ENCODE measurements around the gene CDKAL1. TPM values are rescaled to one million over a fixed set of nuclear protein-coding genes. Genes with fewer than 3 reads are reported as not detected.

CDKAL1 gene
- total and polyA plus RNA-seq, 4 donors: 2.0 to 12.9 (median 6.7) TPM

GRCh38 chr6:21201637-21202350 is 667.5 kb downstream of the CDKAL1 start:
- Histone ChIP-seq H3K4me1 (ENCODE audit: control insufficient read depth in 4 of 4, insufficient read depth in 4 of 4, low read length in 3 of 4) (no peaks in the 10 kb centered on the region), H3K4me3 (ENCODE audit: low read depth in 1 of 3, low read length in 3 of 3) (no peak overlapping the region), H3K36me3 (ENCODE audit: control insufficient read depth in 4 of 4, insufficient read depth in 3 of 4, low read depth in 1 of 4, low read length in 3 of 4) (no peaks in the 10 kb centered on the region), H3K27me3 (ENCODE audit: control insufficient read depth in 4 of 4, insufficient read depth in 4 of 4, low read length in 3 of 4) (no peaks in the 10 kb centered on the region), H3K9ac (ENCODE audit: low read depth in 1 of 2, low read length in 2 of 2) (no peak overlapping the region), H3K9me3 (ENCODE audit: control insufficient read depth in 4 of 4, low read length in 3 of 4) (no peaks in the 10 kb centered on the region), H3K27ac (ENCODE audit: low read depth in 1 of 2, low read length in 2 of 2) (no peak overlapping the region)
- no peak for DNase-seq (ENCODE audit: low spot score)
- WGBS: 92% methylated on average over 10 of the region's 10 CpGs
- TF ChIP-seq ATF3 (IDR thresholded peaks at IDR 0.05): no peak
- no peak for TF ChIP-seq FOXA1 (IDR thresholded peaks at IDR 0.05)
- no peak for TF ChIP-seq HNF4G (IDR thresholded peaks at IDR 0.05)

- TF ChIP-seq EGR1 (IDR thresholded peaks at IDR 0.05; ENCODE audit: low read depth in 2 of 2) (no peak), FOXA2 (IDR thresholded peaks at IDR 0.05) (no peak), NR2F2 (IDR thresholded peaks at IDR 0.05) (no peak), TAF1 (conservative IDR thresholded peaks at IDR 0.05) (no peak)
- no peaks in the 10 kb centered on the region for H3K27me3 ChIP-seq (ENCODE audit: control insufficient read depth in 4 of 4, insufficient read depth in 4 of 4, low read length in 3 of 4)
- H3K27ac ChIP-seq (ENCODE audit: low read depth in 1 of 2, low read length in 2 of 2): no peak overlapping the region
- H3K9me3 ChIP-seq (ENCODE audit: control insufficient read depth in 4 of 4, low read length in 3 of 4): no peaks in the 10 kb centered on the region
- H3K36me3 ChIP-seq (ENCODE audit: control insufficient read depth in 4 of 4, insufficient read depth in 3 of 4, low read depth in 1 of 4, low read length in 3 of 4): no peaks in the 10 kb centered on the region
- no peak overlapping the region for H3K9ac ChIP-seq (ENCODE audit: low read depth in 1 of 2, low read length in 2 of 2)
- no peak for DNase-seq (ENCODE audit: low spot score)
- H3K4me1 ChIP-seq (ENCODE audit: control insufficient read depth in 4 of 4, insufficient read depth in 4 of 4, low read length in 3 of 4): no peaks in the 10 kb centered on the region
- 82% methylated on average over 3 of the region's 3 CpGs for WGBS
- no peak overlapping the region for H3K4me3 ChIP-seq (ENCODE audit: low read depth in 1 of 3, low read length in 3 of 3)
These were observed 668.3 kb downstream of the CDKAL1 start for GRCh38 chr6:21202521-21202920.

DNA sequence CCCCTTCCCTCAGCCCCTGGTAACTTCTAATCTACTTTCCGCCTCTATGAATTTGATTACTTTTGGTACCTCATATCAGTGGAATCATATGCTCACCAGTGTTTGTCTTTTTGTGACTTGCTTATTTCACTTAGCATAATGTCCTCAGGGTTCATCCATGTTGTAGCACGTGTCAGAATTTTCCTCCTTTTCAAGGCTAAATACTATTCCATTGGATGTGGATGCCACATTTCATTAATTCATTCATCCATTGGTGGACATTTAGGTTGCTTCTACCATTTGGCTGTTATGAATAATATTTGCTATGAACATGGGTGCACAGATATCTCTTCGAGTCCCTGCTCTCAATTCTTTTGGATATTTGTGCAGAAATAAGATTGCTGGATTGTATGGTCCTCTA is 670.7 kb downstream of the CDKAL1 start:
- no peak for TF ChIP-seq EGR1 (IDR thresholded peaks at IDR 0.05; ENCODE audit: low read depth in 2 of 2)
- TF ChIP-seq RXRA (IDR thresholded peaks at IDR 0.05): no peak
- no peak for TF ChIP-seq FOXA1 (IDR thresholded peaks at IDR 0.05)
- no peak for TF ChIP-seq SP1 (IDR thresholded peaks at IDR 0.05)
- TF ChIP-seq YY1 (IDR thresholded peaks at IDR 0.05): no peak
- TF ChIP-seq RAD21 (IDR thresholded peaks at IDR 0.05): no peak
- no peak for TF ChIP-seq TAF1 (conservative IDR thresholded peaks at IDR 0.05)
- Histone ChIP-seq H3K4me3 (ENCODE audit: low read depth in 1 of 3, low read length in 3 of 3) (no peak overlapping the region), H3K27me3 (ENCODE audit: control insufficient read depth in 4 of 4, insufficient read depth in 4 of 4, low read length in 3 of 4) (no peaks in the 10 kb centered on the region), H3K4me1 (ENCODE audit: control insufficient read depth in 4 of 4, insufficient read depth in 4 of 4, low read length in 3 of 4) (no peaks in the 10 kb centered on the region), H3K27ac (ENCODE audit: low read depth in 1 of 2, low read length in 2 of 2) (no peak overlapping the region), H3K36me3 (ENCODE audit: control insufficient read depth in 4 of 4, insufficient read depth in 3 of 4, low read depth in 1 of 4, low read length in 3 of 4) (no peaks in the 10 kb centered on the region), H3K9ac (ENCODE audit: low read depth in 1 of 2, low read length in 2 of 2) (no peak overlapping the region), H3K9me3 (ENCODE audit: control insufficient read depth in 4 of 4, low read length in 3 of 4) (no peaks in the 10 kb centered on the region)
- DNase-seq (ENCODE audit: low spot score): no peak
- WGBS: 36% methylated on average over 3 of the region's 3 CpGs

DNA sequence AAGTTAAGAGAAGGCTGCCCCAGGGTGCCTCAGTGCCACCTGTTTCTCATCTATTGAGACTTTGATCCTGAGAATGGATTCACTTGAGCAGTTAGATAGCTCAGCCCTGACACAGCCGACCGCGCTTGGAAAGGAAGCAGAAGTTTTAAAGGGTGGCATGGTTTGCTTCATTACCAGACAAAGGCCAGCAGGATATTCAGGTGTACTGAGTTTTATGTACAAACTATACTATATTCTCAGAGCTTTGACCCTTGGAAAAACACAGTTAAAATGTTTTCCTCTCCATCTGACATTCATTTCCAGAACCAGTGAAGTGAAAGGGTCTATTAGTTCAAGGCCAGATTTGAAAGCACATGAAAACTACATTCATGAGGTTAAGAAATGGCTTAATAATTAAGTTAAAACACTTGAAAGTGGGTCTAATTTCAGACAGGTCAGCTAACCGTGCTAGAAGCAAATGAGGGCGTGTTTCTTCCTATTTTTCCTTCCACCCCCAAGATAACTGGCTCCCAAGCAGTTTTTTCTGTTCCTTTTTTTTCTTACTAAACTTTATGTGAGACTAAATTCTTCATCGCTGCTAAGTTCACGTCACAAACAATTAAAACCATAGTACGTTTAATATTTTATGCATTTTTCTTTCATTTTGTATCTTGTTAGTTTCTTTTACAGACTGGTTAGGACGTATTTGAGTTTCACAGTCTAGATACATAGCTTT is 674.0 kb downstream of the CDKAL1 start:
- H3K4me3 ChIP-seq (ENCODE audit: low read depth in 1 of 3, low read length in 3 of 3): no peak overlapping the region
- H3K36me3 ChIP-seq (ENCODE audit: control insufficient read depth in 4 of 4, insufficient read depth in 3 of 4, low read depth in 1 of 4, low read length in 3 of 4): peaks cover 0 to 5% (median 2%) of the 10 kb centered on the region in 4 donors
- no peaks in the 10 kb centered on the region for H3K9me3 ChIP-seq (ENCODE audit: control insufficient read depth in 4 of 4, low read length in 3 of 4)
- H3K27me3 ChIP-seq (ENCODE audit: control insufficient read depth in 4 of 4, insufficient read depth in 4 of 4, low read length in 3 of 4): no peaks in the 10 kb centered on the region
- H3K27ac ChIP-seq (ENCODE audit: low read depth in 1 of 2, low read length in 2 of 2): no peak overlapping the region
- TF ChIP-seq SP1 (IDR thresholded peaks at IDR 0.05): no peak
- no peak for TF ChIP-seq ATF3 (IDR thresholded peaks at IDR 0.05)
- no peak for TF ChIP-seq NR2F2 (IDR thresholded peaks at IDR 0.05)
- TF ChIP-seq JUND (IDR thresholded peaks at IDR 0.05): no peak
- TF ChIP-seq RAD21 (IDR thresholded peaks at IDR 0.05): no peak
- no peak for TF ChIP-seq HNF4A (conservative IDR thresholded peaks at IDR 0.05)
- TF ChIP-seq, protein P1, sequence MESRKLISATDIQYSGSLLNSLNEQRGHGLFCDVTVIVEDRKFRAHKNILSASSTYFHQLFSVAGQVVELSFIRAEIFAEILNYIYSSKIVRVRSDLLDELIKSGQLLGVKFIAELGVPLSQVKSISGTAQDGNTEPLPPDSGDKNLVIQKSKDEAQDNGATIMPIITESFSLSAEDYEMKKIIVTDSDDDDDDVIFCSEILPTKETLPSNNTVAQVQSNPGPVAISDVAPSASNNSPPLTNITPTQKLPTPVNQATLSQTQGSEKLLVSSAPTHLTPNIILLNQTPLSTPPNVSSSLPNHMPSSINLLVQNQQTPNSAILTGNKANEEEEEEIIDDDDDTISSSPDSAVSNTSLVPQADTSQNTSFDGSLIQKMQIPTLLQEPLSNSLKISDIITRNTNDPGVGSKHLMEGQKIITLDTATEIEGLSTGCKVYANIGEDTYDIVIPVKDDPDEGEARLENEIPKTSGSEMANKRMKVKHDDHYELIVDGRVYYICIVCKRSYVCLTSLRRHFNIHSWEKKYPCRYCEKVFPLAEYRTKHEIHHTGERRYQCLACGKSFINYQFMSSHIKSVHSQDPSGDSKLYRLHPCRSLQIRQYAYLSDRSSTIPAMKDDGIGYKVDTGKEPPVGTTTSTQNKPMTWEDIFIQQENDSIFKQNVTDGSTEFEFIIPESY (IDR thresholded peaks at IDR 0.05): no peak
- TF ChIP-seq, protein P2, sequence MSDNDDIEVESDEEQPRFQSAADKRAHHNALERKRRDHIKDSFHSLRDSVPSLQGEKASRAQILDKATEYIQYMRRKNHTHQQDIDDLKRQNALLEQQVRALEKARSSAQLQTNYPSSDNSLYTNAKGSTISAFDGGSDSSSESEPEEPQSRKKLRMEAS (IDR thresholded peaks at IDR 0.05): no peak
- TF ChIP-seq EGR1 (IDR thresholded peaks at IDR 0.05; ENCODE audit: low read depth in 2 of 2): no peak
- no peaks in the 10 kb centered on the region for H3K4me1 ChIP-seq (ENCODE audit: control insufficient read depth in 4 of 4, insufficient read depth in 4 of 4, low read length in 3 of 4)
- 86% methylated on average over 9 of the region's 9 CpGs for WGBS
- no peak overlapping the region for H3K9ac ChIP-seq (ENCODE audit: low read depth in 1 of 2, low read length in 2 of 2)
- no peak for DNase-seq (ENCODE audit: low spot score)

Measured in liver (tissue), 9 donors.